GM21619 (cell line): ENCODE results near the gene ANTXRL.
"Not testable (repeated sequence)": the region's sequence is repeated elsewhere in the genome, so short reads cannot be mapped to it uniquely, and the experiment has no call there.

Experiments
- ATAC-seq: cut with Tn5 transposase; IDR thresholded peaks from one replicate; pipeline ENCODE4 v1.9.1; 2021; ENCODE audit not compliant: unreplicated experiment

The ANTXRL gene

DNA sequence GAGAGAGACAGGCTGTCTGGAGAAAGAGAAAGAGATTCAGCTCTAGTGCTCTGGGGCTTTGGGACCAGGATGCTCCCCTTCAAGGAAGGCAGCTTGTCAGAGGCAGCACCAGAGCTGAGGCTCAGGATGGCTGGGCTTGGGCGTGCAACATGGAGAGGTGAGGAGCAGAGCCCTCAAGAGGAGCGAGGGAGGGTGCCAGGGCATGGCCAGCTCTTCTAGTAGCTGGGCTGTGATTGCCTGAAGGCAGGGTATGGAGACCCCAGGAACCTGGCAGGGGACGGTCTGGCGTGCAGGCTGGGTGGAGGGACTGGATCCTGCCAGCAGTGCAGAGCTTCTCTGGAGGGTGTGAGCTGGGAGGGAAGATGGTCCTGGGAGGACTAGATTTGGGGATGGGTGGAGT, 40.2 kb downstream of the ANTXRL start:
- ATAC-seq: no peak

DNA sequence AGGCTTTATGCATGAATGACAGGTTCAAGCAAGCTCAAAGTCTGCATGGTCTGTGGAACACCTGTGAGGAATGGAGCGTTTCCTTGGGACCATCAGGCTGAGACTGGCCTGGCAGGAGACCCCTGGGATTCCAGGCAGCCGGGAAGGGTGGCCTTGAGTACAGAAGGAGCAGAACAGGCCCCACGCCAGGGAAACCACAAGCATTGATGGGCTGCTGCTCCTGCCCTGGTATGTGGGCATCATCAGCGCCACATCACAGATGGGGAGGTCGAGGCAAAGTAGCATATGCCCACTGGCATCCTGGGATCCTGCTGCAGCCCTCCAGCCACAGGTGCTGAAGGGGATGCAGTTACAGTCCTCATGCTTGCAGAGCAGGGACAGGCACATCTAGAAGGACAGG, 40.9 kb downstream of the ANTXRL start:
- no peak for ATAC-seq

DNA sequence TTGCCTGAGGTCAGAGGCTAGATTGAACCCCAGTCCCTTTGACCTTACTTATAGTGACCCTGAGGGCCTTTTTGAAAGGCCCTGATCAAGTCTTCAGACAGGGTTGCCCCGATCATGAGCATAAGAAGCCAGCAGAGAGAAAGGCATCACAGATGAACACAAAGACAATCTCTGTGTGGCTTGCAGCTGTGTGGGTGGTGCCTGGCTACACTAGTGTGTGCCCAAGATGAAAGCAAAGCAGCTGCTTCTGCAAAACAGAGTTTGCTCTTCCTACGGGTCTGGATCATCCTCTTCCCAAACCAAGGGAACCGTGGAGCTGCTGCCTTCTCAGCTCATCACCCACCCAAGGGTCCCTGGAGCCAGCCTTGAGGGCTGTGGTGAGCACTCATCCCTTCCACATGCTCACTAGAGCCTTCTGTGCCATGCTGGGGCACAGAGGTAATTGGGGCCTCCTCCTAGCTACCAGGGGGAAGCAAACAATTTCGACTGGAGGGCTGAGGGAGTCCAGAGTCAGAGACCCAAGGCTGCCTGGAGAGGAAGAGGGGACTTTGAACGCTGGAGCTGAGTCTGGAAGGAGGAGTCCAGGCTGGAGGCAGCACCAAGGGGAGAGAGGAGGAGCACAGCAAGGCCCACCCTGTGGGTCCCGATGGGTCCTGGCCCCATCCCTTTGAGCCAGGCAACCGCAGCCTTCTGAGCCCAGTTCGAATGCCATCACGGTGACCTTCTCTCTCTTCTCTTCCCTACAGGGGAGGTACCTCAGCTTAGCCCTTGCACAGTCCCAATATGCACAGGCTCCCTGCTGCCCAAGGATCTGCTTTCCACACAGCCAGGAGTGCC, 42.3 kb downstream of the ANTXRL start:
- ATAC-seq: no peak

DNA sequence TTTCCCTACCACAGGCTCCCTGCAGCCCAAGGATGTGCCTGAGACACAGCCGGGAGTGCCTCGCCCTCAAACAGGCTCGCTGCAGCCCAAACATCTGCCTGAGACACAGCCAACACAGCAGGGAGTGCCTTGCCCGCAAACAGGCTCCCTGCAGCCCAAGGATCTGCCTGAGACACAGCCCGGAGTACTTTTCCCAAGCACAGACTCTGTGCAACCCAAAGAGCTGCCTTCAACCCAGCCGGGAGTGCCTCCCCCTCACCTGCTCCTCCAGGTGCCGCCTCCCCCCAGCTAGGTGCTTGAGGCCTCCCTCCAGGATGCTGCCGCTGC, 42.9 kb downstream of the ANTXRL start:
- no peak for ATAC-seq

DNA sequence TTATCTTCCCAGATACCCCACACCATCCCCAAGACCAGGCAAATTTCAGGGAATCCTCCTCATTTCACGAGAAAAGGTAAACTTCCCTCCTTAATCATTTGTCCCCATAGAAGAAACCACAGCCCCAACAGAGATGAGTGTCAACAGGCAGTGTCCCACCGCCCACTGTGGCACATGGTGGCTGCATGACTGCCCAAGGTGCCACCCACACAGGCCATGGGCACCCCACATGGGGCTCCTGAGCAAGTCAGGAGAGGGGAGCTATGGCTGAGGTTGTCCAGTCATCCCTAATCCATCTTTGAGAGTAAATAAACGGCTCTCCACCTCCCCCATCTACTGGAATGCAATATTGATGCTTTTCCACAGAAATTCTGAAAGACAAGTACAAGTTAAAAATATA, 44.1 kb downstream of the ANTXRL start:
- ATAC-seq: no peak

DNA sequence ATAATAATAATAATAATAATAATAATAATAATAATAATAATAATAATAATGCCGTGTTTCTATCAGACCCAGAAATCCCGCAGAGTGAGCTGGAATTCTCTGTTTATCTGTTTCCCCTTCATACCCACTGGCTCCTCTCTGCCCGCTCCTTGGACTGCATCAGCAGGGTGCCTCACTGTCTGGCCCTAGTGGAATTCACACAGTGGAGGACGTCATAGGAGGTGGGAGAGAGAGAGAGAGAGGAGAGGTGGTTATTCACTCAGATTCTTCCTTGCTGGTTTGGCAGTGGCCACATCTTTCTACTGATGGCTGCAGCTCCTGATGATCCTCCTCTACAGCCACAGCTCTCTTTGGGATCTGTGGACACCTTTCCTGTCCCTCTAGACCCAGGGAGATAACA, 78.7 kb downstream of the ANTXRL start:
- ATAC-seq: not testable (repeated sequence)

DNA sequence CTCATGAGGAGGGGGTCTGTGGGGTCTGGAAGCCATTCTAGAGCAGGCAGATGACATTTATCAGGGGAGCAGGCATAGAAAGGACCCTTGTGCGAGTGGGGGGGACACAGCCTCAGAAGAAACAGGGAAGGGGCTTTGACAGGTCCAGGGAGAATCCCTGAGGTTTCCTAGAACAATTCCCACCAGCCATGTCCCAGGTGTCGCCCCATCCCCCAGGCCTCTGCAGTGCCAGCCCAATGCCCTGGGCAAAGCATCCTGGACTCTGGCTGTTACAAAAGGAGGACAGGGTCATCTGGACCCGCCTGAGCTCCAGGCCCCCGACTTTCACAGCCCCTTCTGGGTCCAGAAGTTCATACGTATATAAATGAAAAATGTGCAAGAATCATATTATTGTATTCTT, 80.4 kb downstream of the ANTXRL start:
- not testable (repeated sequence) for ATAC-seq

DNA sequence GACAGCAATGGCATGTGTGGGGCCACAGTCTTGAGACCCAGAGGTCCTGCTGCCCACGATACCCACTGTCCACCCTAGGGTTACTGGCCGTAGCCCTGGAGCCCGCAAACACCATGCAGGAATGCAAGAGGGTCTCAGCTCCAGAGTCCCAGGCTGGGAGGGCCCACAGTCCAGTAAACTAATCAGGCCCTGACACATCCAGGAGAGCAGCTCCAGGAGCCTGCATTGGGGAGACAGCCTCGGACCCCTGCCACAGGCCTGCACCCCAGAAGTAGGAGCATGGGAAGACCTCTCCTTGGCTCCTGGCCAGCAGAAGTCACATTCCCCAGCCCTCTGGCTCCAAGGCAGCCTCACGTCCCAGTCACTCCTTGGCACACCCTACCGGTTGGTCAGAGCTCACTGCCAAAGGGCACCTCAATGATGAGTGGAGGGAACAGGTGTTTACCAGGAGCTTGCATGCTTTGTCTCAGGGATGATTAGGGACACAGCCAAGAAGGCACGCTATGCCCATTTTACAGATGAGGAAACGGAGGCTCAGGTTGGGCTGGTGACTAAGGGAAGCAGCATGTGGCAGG, 81.0 kb downstream of the ANTXRL start:
- ATAC-seq: not testable (repeated sequence)

DNA sequence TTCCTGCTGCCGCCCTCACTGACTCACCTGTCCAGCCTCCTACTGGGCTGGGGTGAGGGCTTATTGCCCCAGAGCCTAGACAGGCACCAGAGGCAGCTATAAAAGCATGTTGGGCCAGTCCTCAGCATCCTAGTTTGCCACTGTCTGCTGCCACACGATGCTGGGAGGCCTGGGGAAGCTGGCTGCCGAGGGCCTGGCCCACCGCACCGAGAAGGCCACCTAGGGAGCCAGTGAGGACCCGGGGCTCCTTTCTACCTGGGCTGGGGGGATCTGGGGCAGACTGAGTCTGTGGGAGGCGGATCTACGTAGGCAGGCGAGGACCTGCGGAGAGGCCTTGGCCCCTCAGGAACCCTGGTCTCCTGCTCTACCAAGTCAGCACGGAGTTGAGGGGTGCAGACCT, 82.2 kb downstream of the ANTXRL start:
- ATAC-seq: not testable (repeated sequence)

DNA sequence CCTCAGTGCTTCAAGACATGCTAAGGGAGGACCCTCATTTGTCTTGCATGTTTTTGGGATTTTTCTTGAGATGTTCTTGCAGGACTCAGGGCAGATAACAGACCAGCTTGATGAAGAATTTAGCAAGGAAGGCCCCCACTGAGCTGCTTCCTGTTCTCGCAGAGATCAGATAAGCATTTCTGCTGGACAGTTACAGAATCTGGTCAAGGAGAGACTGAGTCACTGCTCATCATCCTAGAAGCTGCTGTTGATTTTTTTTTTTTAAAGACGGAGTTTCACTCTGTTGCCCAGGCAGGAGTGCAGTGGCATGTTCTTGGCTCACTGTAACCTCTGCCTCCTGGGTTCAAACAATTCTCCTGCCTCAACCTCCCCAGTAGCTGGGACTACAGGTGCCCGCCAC, 87.6 kb downstream of the ANTXRL start:
- not testable (repeated sequence) for ATAC-seq

DNA sequence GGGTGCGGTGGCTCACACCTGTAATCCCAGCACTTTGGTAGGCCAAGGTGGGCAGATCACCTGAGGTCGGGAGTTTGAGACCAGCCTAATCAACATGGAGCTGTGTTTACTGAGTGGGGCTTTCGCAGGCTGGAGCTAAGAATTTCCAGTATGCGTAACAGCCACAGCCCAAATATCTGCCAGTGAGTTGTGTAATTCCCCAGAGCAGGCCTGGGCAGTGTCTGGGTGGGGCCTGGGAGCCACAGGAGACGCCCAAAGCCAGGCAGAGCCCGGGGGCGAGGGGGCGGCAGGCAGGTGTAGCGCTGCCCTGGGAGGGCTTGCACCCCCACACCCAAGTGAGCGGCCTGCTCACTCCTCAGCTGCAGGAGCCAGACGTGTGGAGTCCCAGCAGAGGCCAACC, 88.6 kb downstream of the ANTXRL start, which contains the start of gene ANXA8L1:
Gene ANXA8L1 (plus strand): TSS at position 371 of the 400 bp plus-strand sequence. CDS start 76 bp downstream, outside the sequence.
- not testable (repeated sequence) for ATAC-seq

DNA sequence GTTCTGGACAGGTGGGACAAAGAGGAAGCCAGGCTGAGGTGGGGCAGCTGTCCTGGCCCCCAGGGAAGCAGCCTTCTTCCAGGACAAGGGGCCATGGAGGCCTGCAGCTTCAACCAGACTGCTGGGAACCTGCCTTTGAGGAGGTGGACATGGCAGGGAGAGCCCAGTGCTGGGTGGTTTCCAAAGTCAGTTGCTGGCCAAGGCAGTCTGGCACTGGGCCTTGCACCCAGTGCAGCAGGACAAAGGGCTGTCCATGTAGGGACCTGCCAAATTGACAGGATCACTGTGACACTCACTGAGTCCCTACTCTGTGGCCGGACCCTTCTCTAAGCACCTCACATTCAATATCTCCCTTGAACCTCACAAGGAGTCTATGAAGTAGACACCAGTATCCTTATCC, 90.2 kb downstream of the ANTXRL start:
- not testable (repeated sequence) for ATAC-seq

DNA sequence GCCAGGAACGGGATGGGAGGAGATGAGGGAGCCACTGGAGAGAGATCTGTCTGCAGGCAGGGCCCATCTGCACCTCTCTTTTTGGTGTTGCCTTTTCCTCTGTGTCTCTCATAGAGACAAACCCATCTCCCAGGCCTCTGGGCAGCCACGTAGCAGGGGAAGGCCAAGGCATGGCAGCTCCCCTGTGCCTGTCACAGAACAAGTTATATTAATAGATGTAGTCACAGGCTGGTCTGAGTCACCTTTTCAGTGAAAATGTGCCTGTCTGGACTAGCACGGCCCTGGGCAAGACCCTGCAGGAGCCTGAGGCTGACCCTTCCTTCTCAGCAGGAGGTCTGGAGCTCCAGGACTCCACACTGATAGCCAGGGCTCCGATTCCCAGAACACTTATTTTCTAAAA, 90.9 kb downstream of the ANTXRL start:
- not testable (repeated sequence) for ATAC-seq

DNA sequence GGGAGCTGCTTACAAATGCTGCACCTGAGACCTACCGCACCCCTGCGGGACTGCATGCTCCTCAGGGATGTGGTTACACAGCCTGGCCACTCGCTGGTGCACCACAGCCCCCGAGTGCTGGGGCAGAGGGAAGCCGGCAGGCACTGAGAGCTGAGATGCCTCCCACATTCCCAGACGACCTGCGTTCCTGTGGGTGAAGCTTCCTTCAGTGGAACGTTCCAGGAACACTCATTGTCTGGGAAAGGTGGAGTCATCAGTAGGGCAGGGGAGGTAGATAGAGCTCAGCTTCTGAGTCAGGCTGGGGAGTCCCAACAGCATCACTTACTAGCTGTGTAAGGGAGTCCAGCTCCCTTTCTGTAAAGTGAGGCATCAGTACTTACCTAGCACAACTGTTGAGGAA, 91.3 kb downstream of the ANTXRL start:
- ATAC-seq: not testable (repeated sequence)

DNA sequence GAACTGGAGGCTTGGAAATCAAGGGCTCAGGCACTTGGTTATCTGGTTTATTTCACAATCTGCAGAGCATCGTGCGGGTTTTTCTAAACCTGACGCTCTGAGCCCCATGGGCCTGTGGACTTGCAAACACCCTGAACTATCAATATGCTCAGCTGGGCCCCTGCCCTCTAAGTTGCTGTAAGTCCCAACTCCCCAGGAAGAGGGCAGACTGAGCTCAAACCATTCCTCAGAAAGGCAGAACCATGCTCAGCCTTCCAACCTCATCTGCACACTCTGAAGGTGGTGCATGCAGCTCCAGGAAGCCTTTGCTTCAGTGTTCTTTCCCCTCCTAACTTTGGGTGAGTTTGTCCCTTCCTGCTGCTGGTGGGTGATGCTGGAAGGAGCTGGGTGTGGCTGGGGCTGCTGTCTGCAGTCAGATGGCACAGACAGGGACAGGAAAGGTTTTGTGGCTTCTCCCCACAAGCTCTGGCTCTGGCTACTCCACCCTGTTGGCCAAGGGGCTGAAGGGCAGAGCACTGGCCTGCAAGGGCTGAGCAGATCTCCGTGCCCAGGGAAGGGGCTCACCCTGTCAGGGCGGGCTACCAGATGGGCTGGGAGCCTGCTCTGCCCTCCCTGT, 92.5 kb downstream of the ANTXRL start:
- not testable (repeated sequence) for ATAC-seq
